IMR-90 (cell line): Measurements from ENCODE around the gene FCMR. TPM values are rescaled to one million over a fixed set of nuclear protein-coding genes. Genes with fewer than 3 reads are reported as not detected.

Source experiments
- ATAC-seq: fragments of 200-7000 bp; cut with Tn5 transposase; 2 replicates; pipeline ENCODE4 v1.9.1; 2020; ENCODE audit warnings: low read depth, mild to moderate bottlenecking, moderate library complexity
- BruUV-seq: library from RNA; stranded (reverse); fragments of 400-500 nt; replicated peaks from 2 replicates; lab custom pipeline; 2021; lab: Mats Ljungman, UMichigan
- CTCF ChIA-PET: fragments of 300-600 bp; formaldehyde crosslinking; extraction: SDS; loops from one replicate; lab custom pipeline; 2021; ENCODE audit warnings: antibody characterized with exemption; lab: Yijun Ruan, JAX
- POLR2A ChIA-PET: fragments of 300-600 bp; sonication (Branson Sonifier 250); formaldehyde crosslinking; loops from one replicate; lab custom pipeline; 2022; ENCODE audit warnings: antibody characterized with exemption; ENCODE audit not compliant: unreplicated experiment; lab: Charles Lee
- DNase-seq: peaks from one replicate; pipeline ENCODE4 v3.0.0; 2013
- H2AFZ ChIP-seq: replicated peaks from 2 replicates; pipeline ENCODE3; 2013; ENCODE audit warnings: low read length, mild to moderate bottlenecking; ENCODE audit not compliant: poor library complexity
- H2AK5ac ChIP-seq: 2 replicates; pipeline ENCODE4 v1.6.1; 2013; ENCODE audit warnings: low read depth, low read length, inconsistent platforms
- H2AK9ac ChIP-seq: replicated peaks from 2 replicates; pipeline ENCODE3; 2013; ENCODE audit warnings: mild to moderate bottlenecking, low read depth, low read length, moderate library complexity; ENCODE audit not compliant: poor library complexity
- H2BK120ac ChIP-seq: 2 replicates; pipeline ENCODE4 v1.6.1; 2013; ENCODE audit warnings: low read depth, low read length, inconsistent platforms
- H2BK15ac ChIP-seq: 3 replicates; pipeline ENCODE4 v1.6.1; 2013; ENCODE audit warnings: low read depth, low read length, inconsistent platforms
- H2BK20ac ChIP-seq: 2 replicates; pipeline ENCODE4 v1.6.1; 2013; ENCODE audit warnings: low read depth, mild to moderate bottlenecking, inconsistent platforms, low read length, moderate library complexity
- H2BK5ac ChIP-seq: 2 replicates; pipeline ENCODE4 v1.6.1; 2013; ENCODE audit warnings: mild to moderate bottlenecking, low read depth, low read length, inconsistent platforms; ENCODE audit not compliant: poor library complexity, severe bottlenecking
- H3K14ac ChIP-seq: replicated peaks from 2 replicates; pipeline ENCODE4 v1.6.1; 2013; ENCODE audit warnings: low read depth, low read length, inconsistent platforms
- H3K18ac ChIP-seq: 2 replicates; pipeline ENCODE4 v1.6.1; 2013; ENCODE audit warnings: low read depth, low read length, control low read depth
- H3K23ac ChIP-seq: 2 replicates; pipeline ENCODE4 v1.6.1; 2013; ENCODE audit warnings: low read depth, low read length, inconsistent platforms
- H3K27ac ChIP-seq: 2 replicates; pipeline ENCODE4 v1.5.1; 2013; ENCODE audit warnings: mild to moderate bottlenecking, control low read depth, low read length; ENCODE audit not compliant: insufficient read depth
- H3K27me3 ChIP-seq: 2 replicates; pipeline ENCODE4 v1.6.1; 2013; ENCODE audit warnings: low read length; ENCODE audit not compliant: control insufficient read depth, insufficient read depth
- H3K36me3 ChIP-seq: 2 replicates; pipeline ENCODE4 v1.6.1; 2013; ENCODE audit warnings: low read length, mixed read lengths; ENCODE audit not compliant: control insufficient read depth, insufficient read depth
- H3K4ac ChIP-seq: 2 replicates; pipeline ENCODE4 v1.6.1; 2013; ENCODE audit warnings: low read depth, low read length, inconsistent platforms
- H3K4me1 ChIP-seq: 2 replicates; pipeline ENCODE4 v1.6.1; 2013; ENCODE audit warnings: low read length, mixed read lengths; ENCODE audit not compliant: control insufficient read depth, insufficient read depth
- H3K4me2 ChIP-seq: 2 replicates; pipeline ENCODE4 v1.6.1; 2013; ENCODE audit warnings: low read depth, mild to moderate bottlenecking, control low read depth, low read length, moderate library complexity
- H3K4me3 ChIP-seq: 2 replicates; pipeline ENCODE4 v1.5.1; 2013; ENCODE audit warnings: low read depth, mild to moderate bottlenecking, control low read depth, low read length, moderate library complexity; ENCODE audit not compliant: insufficient read depth
- H3K56ac ChIP-seq: 2 replicates; pipeline ENCODE4 v1.6.1; 2013; ENCODE audit warnings: low read length, inconsistent platforms; ENCODE audit not compliant: insufficient read depth; ENCODE audit errors: extremely low read depth
- H3K79me1 ChIP-seq, 2 experiments: 2 replicates each; pipeline ENCODE4 v1.6.1; 2013; ENCODE audit warnings: low read length in 2 of 2, inconsistent platforms in 1 of 2, low read depth in 1 of 2
- H3K9ac ChIP-seq: 2 replicates; pipeline ENCODE4 v1.6.1; 2013; ENCODE audit warnings: low read depth, low read length, control low read depth
- H3K9me1 ChIP-seq: 2 replicates; pipeline ENCODE4 v1.6.1; 2013; ENCODE audit warnings: low read length, inconsistent platforms; ENCODE audit not compliant: insufficient read depth
- H3K9me3 ChIP-seq: 2 replicates; pipeline ENCODE4 v1.6.1; 2013; ENCODE audit warnings: low read length; ENCODE audit not compliant: control insufficient read depth, insufficient read depth
- H4K20me1 ChIP-seq: 2 replicates; pipeline ENCODE4 v1.6.1; 2013; ENCODE audit warnings: low read length, inconsistent platforms; ENCODE audit not compliant: insufficient read depth
- H4K5ac ChIP-seq: 2 replicates; pipeline ENCODE4 v1.6.1; 2013; ENCODE audit warnings: mild to moderate bottlenecking, low read depth, low read length, control low read depth
- H4K8ac ChIP-seq, 2 experiments: 2 replicates each; pipeline ENCODE4 v1.6.1; 2013; ENCODE audit warnings: low read depth in 2 of 2, low read length in 2 of 2, control low read depth in 1 of 2, inconsistent platforms in 1 of 2
- H4K91ac ChIP-seq: 2 replicates; pipeline ENCODE4 v1.6.1; 2013; ENCODE audit warnings: low read depth, low read length, inconsistent platforms; ENCODE audit not compliant: insufficient read depth
- BHLHE40 ChIP-seq: fragments of 150-350 bp; IDR thresholded peaks from 2 replicates; pipeline ENCODE4 v1.6.1; 2016; ENCODE audit warnings: mild to moderate bottlenecking, low read depth, low read length
- CEBPB ChIP-seq: IDR thresholded peaks from 2 replicates; pipeline ENCODE4 v1.6.1; 2012; ENCODE audit warnings: low read depth, low read length, improper control_type of control experiment
- CHD1 ChIP-seq: IDR thresholded peaks from 2 replicates; pipeline ENCODE4 v1.6.1; 2012; ENCODE audit warnings: low read depth, low read length, improper control_type of control experiment
- MAFK ChIP-seq: IDR thresholded peaks from 2 replicates; pipeline ENCODE4 v1.6.1; 2012; ENCODE audit warnings: low read depth, low read length, improper control_type of control experiment
- MAZ ChIP-seq: IDR thresholded peaks from 2 replicates; pipeline ENCODE4 v1.6.1; 2012; ENCODE audit warnings: low read depth, mild to moderate bottlenecking, low read length, improper control_type of control experiment, moderate library complexity, borderline replicate concordance
- MXI1 ChIP-seq: IDR thresholded peaks from 2 replicates; pipeline ENCODE4 v1.6.1; 2012; ENCODE audit warnings: low read depth, mild to moderate bottlenecking, low read length, moderate library complexity, borderline replicate concordance
- RCOR1 ChIP-seq: IDR thresholded peaks from 2 replicates; pipeline ENCODE4 v1.6.1; 2012; ENCODE audit warnings: mild to moderate bottlenecking, low read length, improper control_type of control experiment; ENCODE audit not compliant: insufficient replicate concordance
- RFX5 ChIP-seq: IDR thresholded peaks from 2 replicates; pipeline ENCODE4 v1.8.0; 2012; ENCODE audit warnings: low read depth, mild to moderate bottlenecking, low read length, moderate library complexity
- WGBS, 2 experiments: methylation state at CpG; one replicate each; pipeline versions ENCODE4 v1.1.5 to v1.1.7; 2013; ENCODE audit warnings: missing lambda C conversion rate in 2 of 2; ENCODE audit not compliant: insufficient read length in 1 of 2; ENCODE audit errors: extremely low coverage in 2 of 2; 5-methylcytosine and 5-hydroxymethylcytosine counted together
- dilution Hi-C: fragments of 300-500 bp; cut with HindIII; formaldehyde crosslinking; loops from one replicate; pipeline ENCODE4 v1.14.3; 2018; ENCODE audit warnings: low sequenced_read_pairs; ENCODE audit not compliant: unreplicated experiment
- in situ Hi-C: fragments of 300-500 bp; cut with MboI; formaldehyde crosslinking; loops from 3 replicates; pipeline ENCODE4 v1.14.3; 2019; ENCODE audit warnings: low sequenced_read_pairs, inconsistent platforms, mixed read lengths
- intact Hi-C: fragments of 100-400 bp; cut with micrococcal nuclease; formaldehyde crosslinking; loops from 2 replicates; pipeline ENCODE4 v1.10.0; 2022
- polyA plus RNA-seq, 3 experiments: library from polyadenylated mRNA; depleted of rRNA; stranded (reverse); fragments of >200 nt; gene quantifications; 2 replicates each; pipeline ENCODE4 v1.2.3, GENCODE V29; 2012; ENCODE audit warnings: low replicate concordance in 1 of 3
- total RNA-seq: library from RNA; depleted of rRNA; stranded (reverse); fragments of >200 nt; gene quantifications from 2 replicates; pipeline ENCODE4 v1.2.3, GENCODE V29; 2012

FCMR gene
- total and polyA plus RNA-seq, 2 of the 4 experiments (the other 2 are of a cell fraction): 0.09 TPM; not detected in 1

GRCh38 chr1:206883160-206883559 lies 38.6 kb downstream of the FCMR start:
- H3K9me1 ChIP-seq: peaks cover 2% of the 10 kb centered on the region; the same call in 1 of the 2 replicates
- H2BK120ac ChIP-seq: no peak overlapping the region
- no peak overlapping the region for H3K14ac ChIP-seq
- no TSS peak for BruUV-seq
- TF ChIP-seq MAFK (no peak), MXI1 (no peak), RCOR1 (no peak), CEBPB (0 out of 2 replicates have a peak, but pooled peaks have one; percentile 20), BHLHE40 (no peak), MAZ (no peak), CHD1 (no peak), RFX5 (no peak)
- no peak overlapping the region for H2BK15ac ChIP-seq
- no peak overlapping the region for H4K91ac ChIP-seq
- peaks cover 5% of the 10 kb centered on the region for H3K4me1 ChIP-seq
- dilution Hi-C loops: no loop called here
- no peak overlapping the region for H2AFZ ChIP-seq
- no peak overlapping the region for H2BK20ac ChIP-seq
- no peaks in the 10 kb centered on the region for H4K20me1 ChIP-seq
- H4K5ac ChIP-seq: no peak overlapping the region
- no peak overlapping the region for H2AK9ac ChIP-seq
- H3K79me1 ChIP-seq: no peaks in the 10 kb centered on the region
- no peak overlapping the region for H2AK5ac ChIP-seq
- DNase-seq (no peak), ATAC-seq (no peak)
- intact Hi-C loops: no loop called here
- H3K4me2 ChIP-seq: no peak overlapping the region
- H3K9ac ChIP-seq: no peak overlapping the region
- no peak overlapping the region for H3K4ac ChIP-seq
- H3K36me3 ChIP-seq: no peaks in the 10 kb centered on the region
- H3K18ac ChIP-seq: no peak overlapping the region
- no peak overlapping the region for H3K27ac ChIP-seq
- H3K9me3 ChIP-seq: peaks cover 7% of the 10 kb centered on the region
- H3K27me3 ChIP-seq: no peaks in the 10 kb centered on the region
- ChIA-PET CTCF (interaction anchor here (1.0 to 1.4 kb wide), 2 partner anchors 9 to 23 kb away, joined by 3 to 4 read pairs; no protein-coding TSS in a partner anchor), POLR2A (no interaction called here)
- no peak overlapping the region for H3K4me3 ChIP-seq
- no peak overlapping the region for H2BK5ac ChIP-seq
- WGBS, 2 experiments: 83% methylated on average over 1 of the region's 1 CpG; no CpG with 5 or more reads in 1 of the 2 experiments
- no peak overlapping the region for H3K56ac ChIP-seq
- in situ Hi-C loops: no loop called here
- H4K8ac ChIP-seq: no peak overlapping the region
- no peak overlapping the region for H3K23ac ChIP-seq
